Subcutaneous adipose tissue (tissue), 4 donors: ENCODE measurements around the gene POLG. TPM values are rescaled to one million over a fixed set of nuclear protein-coding genes. Genes with fewer than 3 reads are reported as not detected.

Experiments
- total RNA-seq, 4 donors: library from RNA; depleted of rRNA; stranded (reverse); fragments of >200 nt; gene quantifications; one replicate each; pipeline ENCODE4 v1.1.0, GENCODE V29; 2016
- TF ChIP-seq, protein P1 (sequence below): fragments of 450-650 bp; IDR thresholded peaks from one replicate; pipeline ENCODE4 v1.5.1; 2016; ENCODE audit warnings: low read depth, mild to moderate bottlenecking, control low read depth, antibody characterized with exemption, moderate library complexity

POLG gene
- 100 to 1,000 TPM in 1 of 4 donors, 10 to 100 TPM in 3; 37.3 to 111 (median 53.3) TPM for total RNA-seq

DNA sequence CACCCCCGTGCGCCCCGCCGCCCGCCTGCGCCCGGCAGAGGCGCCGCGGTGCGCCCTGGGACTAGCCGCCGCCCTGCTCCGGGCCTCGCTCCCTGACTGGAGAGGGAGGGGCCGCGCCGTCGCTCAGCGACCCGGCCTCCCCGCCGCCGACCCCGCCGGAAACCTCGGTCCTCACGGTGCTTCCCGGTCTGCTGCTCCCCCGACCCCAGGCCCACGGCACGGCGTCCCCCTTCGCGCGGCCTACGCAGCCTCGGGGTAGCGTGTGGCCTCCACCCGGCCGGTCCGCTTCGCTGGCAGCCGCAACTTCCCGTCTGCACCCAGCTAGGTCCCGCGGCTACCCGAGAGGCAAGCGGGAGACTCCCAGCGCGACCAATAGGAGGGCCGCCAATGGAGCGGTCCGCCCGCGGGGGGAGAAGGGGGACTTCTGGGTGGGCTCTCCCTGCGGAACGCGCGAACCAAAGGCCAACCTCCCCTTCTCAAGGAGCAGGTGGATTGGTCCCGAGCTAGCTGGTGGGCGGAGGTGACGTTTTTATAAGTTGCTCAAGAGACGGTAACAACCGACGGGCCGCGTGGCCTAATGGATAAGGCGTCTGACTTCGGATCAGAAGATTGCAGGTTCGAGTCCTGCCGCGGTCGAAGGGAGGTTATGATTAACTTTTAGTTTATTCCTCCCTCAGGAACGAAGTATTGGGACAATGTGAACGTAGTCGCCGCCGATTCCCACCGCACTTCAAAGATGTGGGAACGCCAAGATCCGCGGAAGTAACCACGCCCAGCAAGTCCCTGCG, at the start of gene POLG:
Gene POLG (minus strand): TSS at position 315 of the 788 bp plus-strand sequence. CDS start 1,070 bp downstream, outside the sequence.
- TF ChIP-seq, protein P1, sequence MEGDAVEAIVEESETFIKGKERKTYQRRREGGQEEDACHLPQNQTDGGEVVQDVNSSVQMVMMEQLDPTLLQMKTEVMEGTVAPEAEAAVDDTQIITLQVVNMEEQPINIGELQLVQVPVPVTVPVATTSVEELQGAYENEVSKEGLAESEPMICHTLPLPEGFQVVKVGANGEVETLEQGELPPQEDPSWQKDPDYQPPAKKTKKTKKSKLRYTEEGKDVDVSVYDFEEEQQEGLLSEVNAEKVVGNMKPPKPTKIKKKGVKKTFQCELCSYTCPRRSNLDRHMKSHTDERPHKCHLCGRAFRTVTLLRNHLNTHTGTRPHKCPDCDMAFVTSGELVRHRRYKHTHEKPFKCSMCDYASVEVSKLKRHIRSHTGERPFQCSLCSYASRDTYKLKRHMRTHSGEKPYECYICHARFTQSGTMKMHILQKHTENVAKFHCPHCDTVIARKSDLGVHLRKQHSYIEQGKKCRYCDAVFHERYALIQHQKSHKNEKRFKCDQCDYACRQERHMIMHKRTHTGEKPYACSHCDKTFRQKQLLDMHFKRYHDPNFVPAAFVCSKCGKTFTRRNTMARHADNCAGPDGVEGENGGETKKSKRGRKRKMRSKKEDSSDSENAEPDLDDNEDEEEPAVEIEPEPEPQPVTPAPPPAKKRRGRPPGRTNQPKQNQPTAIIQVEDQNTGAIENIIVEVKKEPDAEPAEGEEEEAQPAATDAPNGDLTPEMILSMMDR = no peak

DNA sequence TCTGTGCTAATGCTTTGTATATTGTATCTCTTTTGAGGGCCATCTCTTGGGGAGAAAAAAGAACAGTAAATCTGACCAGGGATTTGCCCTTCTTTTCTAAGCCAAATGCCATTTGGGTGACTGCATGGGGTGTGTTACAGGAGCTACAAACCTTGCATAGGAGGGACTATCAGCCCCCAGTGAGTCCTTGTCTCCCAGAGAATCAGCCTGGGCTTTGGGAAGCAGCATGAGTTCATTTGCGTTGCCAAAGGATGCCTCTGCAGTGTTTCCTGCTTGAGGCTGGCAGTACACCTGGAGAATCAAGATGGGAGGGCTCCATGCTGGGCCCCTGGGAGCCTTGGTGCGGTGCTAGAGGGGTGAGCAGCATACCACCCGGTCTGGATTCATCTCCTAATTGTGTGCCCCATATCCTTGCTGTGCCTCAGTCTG, 49.6 kb upstream of the POLG start:
- TF ChIP-seq, protein P1 = no peak

DNA sequence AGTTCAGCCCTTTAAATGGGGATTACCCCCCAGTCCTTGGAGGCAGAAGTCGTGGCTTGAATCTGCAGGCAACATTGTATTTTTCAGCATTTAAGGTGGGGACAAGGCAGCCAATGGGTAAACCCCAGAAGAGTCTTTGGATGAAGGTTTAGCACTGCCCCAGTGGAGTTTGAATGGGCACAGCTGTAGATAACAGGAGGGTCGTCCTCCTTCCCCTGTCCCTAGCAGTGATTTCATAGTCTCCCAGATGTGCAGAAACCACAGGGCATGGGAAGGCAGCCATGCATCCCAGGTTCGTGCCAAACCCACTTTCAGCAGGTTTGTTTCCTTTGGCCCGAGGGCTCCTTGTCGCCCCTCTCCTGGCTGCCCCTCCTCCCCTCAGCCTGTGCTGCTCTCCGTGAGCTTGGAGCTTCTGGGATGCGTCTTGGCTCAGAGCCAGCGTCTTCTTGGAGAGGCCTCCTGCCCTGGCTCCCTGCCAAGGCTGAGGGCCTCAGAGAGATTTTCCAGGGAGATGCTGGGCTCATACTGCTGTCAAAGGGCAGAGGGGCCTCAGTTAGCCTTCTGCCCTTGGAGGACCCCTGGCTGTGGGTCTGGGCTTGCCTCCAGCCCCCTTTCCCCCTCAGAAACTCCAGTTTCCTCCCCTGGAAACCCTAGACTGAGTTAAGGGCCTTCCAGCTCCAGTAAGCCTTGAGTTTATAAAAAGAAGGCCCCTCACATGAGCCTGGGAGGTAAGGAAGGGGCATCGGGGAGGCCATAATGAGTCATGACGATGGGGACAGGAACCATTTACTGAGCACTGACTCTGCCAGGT, 48.9 kb upstream of the POLG start:
- TF ChIP-seq, protein P1 = no peak

DNA sequence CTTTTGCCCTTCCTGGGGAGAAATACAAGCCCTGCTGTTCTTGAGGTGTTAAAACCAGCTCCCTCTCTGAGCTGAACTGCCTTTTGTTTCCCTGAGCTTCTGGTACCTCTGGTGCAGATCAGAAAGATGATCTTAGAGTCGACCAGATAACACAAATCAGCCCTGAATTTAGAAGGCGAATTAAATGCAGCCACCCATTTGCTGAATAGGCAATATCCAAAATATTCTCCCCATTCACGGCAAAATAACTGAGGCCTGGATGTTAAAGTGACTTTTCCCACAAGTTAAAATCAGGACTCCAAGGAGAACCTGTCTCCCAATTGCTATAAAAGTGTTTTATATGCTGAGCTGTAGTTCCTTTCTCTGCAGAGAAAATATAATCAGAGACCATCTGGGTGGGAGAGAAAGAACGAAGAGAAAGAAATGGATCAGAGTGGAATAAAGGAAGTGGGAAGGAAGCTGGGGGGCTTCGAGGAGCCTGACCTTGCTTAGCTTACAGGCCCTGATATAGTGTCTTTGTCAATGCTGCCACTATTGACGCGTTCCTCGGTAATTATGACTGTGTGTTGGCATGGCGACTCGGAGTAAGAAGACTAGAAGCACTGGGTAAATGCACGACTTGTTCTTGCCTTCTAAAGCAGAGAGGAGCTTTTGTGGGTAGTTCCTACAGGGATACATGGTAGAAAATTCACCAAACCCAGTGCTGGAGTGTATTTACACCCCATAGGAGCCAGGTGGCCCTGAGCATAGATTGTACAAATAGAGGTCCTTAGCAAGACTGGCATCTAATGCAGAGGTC, 47.5 kb upstream of the POLG start:
- TF ChIP-seq, protein P1 = no peak

DNA sequence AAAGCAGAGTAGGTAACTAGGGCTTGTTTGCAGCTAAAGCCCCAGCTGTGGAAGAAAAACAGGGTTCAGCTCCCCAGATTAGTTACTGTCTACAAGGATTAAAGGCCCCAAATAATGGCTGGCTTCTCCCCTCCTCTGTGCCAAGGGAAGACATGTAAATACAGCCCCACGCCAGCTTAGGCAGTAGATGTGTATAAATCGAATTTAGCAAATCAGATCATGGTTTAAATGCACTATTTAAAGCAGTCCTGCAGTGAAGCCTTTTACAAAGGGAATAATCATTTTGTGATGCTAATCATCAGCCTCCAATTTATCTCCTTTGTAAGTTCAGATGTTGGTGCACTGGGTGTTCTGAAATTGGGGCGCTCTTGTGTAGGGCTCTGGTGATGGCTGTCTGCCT, 46.7 kb upstream of the POLG start:
- TF ChIP-seq, protein P1 = no peak

DNA sequence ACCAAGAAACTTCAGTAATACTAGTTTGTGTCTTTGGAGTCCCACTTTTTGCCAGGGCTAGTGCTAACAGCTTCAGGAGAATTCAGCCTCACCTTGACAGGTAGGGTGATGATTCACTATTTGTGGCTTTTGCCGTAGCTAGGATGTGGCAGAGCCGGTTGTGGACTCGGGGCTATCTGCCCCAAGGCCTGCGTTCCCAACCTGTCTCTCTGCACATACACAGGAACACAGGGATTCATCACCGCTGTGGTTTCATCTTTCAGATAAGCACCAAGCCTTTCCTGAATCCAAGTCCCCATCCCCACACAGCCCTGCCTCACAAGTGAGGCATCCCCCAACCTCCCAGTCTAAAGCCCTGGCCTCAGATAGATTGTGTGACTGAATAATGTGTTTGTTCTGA, 45.2 kb upstream of the POLG start:
- TF ChIP-seq, protein P1 = no peak

DNA sequence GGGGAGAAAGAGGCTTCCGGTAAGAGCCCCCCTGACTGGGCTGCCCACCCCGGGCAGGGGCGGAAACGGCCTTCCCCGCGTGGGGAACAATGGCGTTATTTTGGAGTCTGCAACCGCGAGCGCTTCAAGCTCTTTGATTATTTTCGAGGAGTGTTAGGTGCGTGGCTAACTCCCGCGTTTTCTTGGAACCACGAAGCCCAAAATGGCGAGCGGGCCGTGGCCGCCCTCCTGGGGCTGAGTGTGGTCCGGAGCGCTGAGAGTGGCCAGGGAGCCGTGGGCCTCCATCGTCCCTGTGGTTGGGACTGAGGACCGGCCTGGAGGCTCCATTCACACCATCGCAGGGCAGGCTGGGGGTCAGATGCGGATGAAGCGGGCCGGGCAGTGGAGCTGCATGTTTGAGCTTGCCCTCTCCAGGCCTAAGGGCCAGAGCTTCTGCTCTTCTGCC, 44.6 kb upstream of the POLG start:
- TF ChIP-seq, protein P1 = no peak
